Suprapubic skin (tissue), 3 donors: ENCODE data around the gene FAM219A.

Experiments used
- CTCF ChIP-seq, 2 donors: fragments of 200-600 bp in 1 of 2; fragments of 450-650 bp in 1 of 2; sonication (generic) in 1 of 2; IDR thresholded peaks; one replicate each; pipeline ENCODE4 v1.5.1; 2016 to 2019; ENCODE audit warnings: antibody characterized with exemption in 2 of 2, mild to moderate bottlenecking in 1 of 2, moderate library complexity in 1 of 2
- POLR2A ChIP-seq, 2 donors: fragments of 450-650 bp; IDR thresholded peaks; one replicate each; pipeline ENCODE4 v1.6.1; 2017; ENCODE audit warnings: antibody characterized with exemption in 2 of 2, mild to moderate bottlenecking in 2 of 2, moderate library complexity in 2 of 2

GRCh38 chr9:34377404-34377746 is 81.0 kb downstream of the FAM219A start:
- TF ChIP-seq CTCF (IDR thresholded peaks at IDR 0.05), result no peak
- TF ChIP-seq POLR2A (IDR thresholded peaks at IDR 0.05), result no peak
